Skeletal muscle cell (primary cell): Measurements from ENCODE around the gene TESK1.

Source experiments
- DNase-seq: peaks from one replicate; pipeline ENCODE4 v3.0.0-alpha.2; 2010; ENCODE audit warnings: low read depth
- H3K4me3 ChIP-seq: 2 replicates; pipeline ENCODE4 v1.5.1; 2011; ENCODE audit warnings: low read depth, mild to moderate bottlenecking, control low read depth, low read length, moderate library complexity

TESK1 gene

GRCh38 chr9:35604578-35605350 is at the start of gene TESK1:
TSS of gene TESK1 (plus strand) at chr9:35605262. CDS start at chr9:35605620, 358 bp downstream.
- DNase-seq = no peak
- H3K4me3 ChIP-seq = peak within 1 kb of the TSS; percentile 75

GRCh38 chr9:35555881-35556280 is 49.2 kb upstream of the TESK1 start:
- no peak for DNase-seq
- no peak overlapping the region for H3K4me3 ChIP-seq

- DNase-seq = no peak
These were observed 48.3 kb upstream of the TESK1 start for GRCh38 chr9:35556776-35557175.

GRCh38 chr9:35557320-35557719 is 47.7 kb upstream of the TESK1 start:
- no peak overlapping the region for H3K4me3 ChIP-seq
- DNase-seq = no peak

More at GRCh38 chr9:35556776-35557175, 48.3 kb upstream of the TESK1 start:
- H3K4me3 ChIP-seq = no peak overlapping the region

DNA sequence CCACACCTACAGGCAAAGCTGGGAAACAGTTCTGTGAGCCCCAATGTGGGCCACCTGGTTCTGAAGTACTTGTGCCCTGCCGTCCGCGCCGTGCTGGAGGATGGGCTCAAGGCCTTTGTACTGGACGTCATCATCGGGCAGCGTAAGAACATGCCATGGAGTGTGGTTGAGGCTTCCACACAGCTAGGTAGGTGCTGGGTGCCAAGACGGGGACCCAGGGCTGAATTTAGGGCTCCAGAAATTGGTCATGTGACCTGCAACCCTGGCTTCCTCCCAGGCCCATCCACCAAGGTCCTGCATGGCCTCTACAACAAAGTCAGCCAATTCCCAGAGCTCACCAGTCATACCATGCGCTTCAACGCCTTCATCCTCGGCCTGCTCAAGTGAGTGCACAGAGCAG is 46.9 kb upstream of the TESK1 start:
- H3K4me3 ChIP-seq = no peak overlapping the region
- DNase-seq = no peak

- no peak overlapping the region for H3K4me3 ChIP-seq
- no peak for DNase-seq
These were observed 45.1 kb upstream of the TESK1 start for GRCh38 chr9:35559792-35560530.

GRCh38 chr9:35560625-35561337 is 44.3 kb upstream of the TESK1 start:
- no peak overlapping the region for H3K4me3 ChIP-seq
- no peak for DNase-seq

GRCh38 chr9:35561468-35562261 is 43.4 kb upstream of the TESK1 start:
- no peak overlapping the region for H3K4me3 ChIP-seq
- DNase-seq = no peak

DNA sequence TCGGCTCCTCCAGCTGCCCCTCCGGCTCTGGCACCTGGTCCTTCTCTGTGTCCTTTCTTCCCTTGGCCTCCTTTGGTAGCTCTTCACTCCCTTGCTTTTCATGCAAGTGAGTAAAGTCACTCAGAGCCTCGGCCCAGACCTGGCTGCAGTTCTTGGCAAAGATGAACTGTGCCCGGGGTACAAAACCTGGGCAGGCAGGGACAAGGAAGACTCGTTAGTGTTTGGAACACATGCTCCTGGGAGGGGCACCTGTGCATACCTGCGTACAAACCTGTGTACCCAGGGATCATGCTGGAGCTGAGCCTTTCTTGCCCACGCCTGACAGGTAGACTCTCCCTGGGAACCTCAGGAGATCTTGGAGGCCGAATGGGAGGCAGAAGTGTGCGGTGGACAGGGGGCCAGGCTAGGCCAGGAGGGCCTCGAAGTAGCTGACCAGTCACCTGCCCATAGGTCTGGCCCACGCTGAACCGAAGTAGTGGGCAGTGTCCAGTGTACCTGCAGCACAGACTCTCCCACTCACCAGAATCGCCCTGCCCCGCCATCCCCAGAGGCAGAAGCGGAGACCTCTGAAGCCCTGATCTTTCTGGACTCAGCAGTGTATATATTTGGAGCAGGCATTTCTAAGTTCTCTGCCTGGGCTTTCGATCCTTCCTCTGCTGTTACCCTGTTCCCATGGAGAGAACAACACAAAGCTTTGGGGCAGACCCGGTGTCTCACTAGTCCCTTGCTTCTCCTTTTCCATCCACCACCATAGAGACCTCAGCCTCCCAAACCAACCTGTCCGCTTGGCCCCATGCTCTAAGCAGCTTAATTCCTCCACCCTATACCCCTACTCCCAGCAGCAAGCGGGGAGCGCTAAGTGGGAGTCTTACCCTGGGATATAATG is 41.9 kb upstream of the TESK1 start:
- H3K4me3 ChIP-seq = no peak overlapping the region
- DNase-seq = no peak

- H3K4me3 ChIP-seq = no peak overlapping the region
These were observed 41.3 kb upstream of the TESK1 start for GRCh38 chr9:35563791-35564197.

DNA sequence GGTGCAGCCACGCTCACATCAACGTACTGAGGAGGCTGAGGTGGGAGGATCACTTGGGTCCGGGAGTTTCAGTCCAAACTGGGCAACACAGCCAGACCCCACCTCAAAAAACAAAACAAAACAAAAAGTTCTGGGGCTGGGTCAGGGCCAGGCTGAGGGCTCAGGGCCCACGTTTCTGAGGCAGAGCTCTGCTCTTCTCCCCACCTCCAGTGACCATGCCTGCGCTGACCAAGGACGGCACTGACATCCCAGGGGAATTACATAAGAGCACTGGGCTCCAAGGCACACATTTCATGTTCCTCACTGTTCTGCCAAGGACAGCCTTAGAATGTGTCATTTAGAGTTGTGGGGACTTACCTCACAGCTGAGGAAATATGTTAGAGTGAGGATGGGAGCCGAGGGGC is 40.4 kb upstream of the TESK1 start:
- no peak for DNase-seq
- H3K4me3 ChIP-seq = no peak overlapping the region

More at GRCh38 chr9:35563791-35564197, 41.3 kb upstream of the TESK1 start:
- DNase-seq = no peak

- no peak overlapping the region for H3K4me3 ChIP-seq
- no peak for DNase-seq
These were observed 38.6 kb upstream of the TESK1 start for GRCh38 chr9:35566417-35566816.

DNA sequence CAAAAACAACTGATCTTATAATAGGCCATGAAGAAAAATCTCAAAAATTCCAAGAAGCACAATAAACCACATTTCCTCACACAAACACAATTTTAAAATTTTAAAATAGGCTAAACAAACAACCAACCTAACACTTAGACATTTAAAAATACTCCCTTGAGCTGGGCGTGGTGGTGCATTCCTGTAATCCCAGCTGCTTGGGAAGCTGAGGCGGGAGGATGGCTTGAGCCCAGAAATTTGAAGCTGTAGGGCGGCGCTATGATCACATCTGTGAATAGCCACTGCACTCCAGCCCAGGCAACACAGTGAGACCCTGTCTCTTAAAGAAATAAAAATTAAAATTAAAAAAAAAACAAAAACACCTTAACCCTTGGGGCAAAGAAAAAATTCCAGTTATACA is 36.9 kb upstream of the TESK1 start:
- H3K4me3 ChIP-seq = no peak overlapping the region
- no peak for DNase-seq

- no peak overlapping the region for H3K4me3 ChIP-seq
These were observed 35.9 kb upstream of the TESK1 start for GRCh38 chr9:35569206-35569605.

DNA sequence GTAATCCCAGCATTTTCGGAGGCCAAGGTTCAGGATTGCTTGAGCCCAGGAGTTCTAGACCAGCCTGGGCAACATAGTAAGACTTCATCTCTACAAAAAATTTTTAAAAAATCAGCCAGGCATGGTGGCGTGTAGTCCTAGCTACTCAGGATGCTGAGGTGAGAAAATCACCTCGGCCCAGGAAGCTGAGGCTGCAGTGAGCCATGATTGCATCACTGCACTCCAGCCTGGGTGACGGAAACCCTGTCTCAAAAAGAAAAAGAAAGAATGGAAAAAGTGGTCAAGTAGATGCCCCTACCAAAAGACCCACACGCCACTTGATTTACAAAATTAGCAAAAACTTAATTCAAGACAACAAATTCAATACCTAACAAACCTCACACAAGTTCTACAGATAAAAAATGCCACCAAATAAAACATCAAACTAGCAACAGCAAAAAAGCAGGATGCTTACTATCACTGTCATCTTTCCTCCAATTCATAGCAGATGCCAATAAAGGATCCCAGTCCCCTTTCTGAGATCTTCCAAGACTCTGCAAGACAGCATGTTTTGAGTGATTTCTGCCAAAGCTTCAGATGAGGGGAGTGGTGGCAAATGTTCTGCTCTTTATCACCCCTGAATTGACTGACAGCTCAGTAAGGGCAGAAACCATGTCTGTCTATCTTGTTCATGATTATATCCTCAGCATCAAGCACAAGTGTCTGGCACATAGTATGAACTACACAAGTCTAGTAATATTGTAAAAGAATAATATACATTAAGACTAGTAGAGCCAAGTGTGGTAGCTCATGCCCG is 34.2 kb upstream of the TESK1 start:
- H3K4me3 ChIP-seq = no peak overlapping the region
- no peak for DNase-seq

More at GRCh38 chr9:35569206-35569605, 35.9 kb upstream of the TESK1 start:
- no peak for DNase-seq

GRCh38 chr9:35574578-35575122 is 30.4 kb upstream of the TESK1 start:
- no peak for DNase-seq
- no peak overlapping the region for H3K4me3 ChIP-seq

GRCh38 chr9:35575478-35575877 is 29.6 kb upstream of the TESK1 start:
- H3K4me3 ChIP-seq = no peak overlapping the region
- no peak for DNase-seq
